Activated CD4-positive, alpha-beta T cell treated with anti-CD3 and anti-CD28 coated beads for 48 hours (primary cell): ENCODE data around the gene ARHGEF18.
"Not testable (repeated sequence)": the region's sequence is repeated elsewhere in the genome, so short reads cannot be mapped to it uniquely, and the experiment has no call there.

Experiments
- DNase-seq: peaks from one replicate; pipeline ENCODE4 v3.0.0-alpha.2; 2020

Gene ARHGEF18

DNA sequence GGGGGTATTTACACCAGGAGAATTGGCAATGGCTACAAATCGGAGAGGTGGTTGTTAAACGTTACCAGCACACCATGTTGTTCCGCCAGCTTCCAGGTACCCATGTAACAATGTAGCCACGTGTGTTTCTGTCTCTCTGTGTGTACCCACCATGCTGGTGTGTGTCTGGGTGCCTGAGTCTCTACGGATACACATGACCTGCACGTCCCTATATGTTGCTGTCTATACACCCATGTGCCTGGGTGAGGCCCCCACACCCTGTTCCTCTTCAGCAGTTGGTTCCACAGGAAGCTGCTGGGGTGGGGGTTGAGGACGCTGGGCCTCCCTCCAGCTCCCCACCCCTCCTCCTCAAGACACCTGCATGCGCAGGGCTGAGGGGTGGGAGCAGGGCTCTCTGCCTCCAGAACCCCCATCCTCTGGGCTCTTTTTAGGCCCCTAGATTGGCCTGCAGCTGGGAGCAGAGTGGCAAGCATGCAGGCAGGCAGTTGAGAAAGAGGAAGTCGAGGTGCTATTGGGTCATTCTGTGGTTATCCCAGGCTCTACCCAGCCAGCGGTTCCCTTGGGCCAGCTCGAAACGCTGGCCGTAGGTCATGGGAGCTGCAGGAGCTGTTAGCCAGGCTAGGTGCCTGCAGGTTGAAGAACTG lies at the start of gene ARHGEF18:
ARHGEF18 (plus strand) TSS at position 351 of the 644 bp plus-strand sequence. CDS start 13,954 bp downstream, outside the sequence.
- DNase-seq, result peak; percentile 58

DNA sequence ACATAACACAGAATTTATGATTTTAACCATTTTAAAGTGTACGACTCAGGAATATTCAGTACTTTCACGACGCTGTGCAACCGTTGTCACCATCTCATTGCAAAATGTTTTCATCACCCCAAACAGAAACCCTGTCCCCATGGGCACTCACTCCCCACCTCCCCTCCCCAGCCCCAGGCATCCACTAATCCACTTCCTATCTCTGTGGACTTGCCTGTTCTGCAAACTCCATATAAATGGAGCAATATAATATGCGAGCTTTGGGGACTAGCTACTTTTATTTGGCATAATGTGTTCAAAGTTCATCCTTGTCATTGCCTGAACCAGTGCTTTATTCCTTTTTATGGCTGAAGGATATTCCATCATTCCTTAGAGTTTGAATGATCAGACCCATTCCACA lies 47.2 kb upstream of the ARHGEF18 start:
- DNase-seq, result no peak

DNA sequence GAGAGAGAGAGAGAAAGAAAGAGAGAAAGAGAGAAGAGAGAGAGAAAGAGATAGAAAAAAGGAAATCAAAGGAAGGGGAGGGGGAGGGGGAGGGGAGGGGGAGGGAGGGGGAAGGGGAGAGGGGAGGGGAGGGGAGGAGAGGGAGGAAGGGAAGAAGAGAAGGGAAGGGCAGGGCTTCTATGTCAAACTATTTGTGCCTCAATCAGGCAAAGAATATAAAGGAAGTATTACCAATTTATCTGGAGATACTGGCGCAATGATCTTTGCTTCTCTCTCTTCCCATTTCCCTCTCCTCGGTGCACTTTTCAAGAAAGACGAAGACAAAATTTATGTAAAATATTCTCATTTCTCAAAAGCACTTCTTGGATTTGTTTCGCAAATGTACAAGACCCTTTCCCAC lies 45.3 kb upstream of the ARHGEF18 start:
- DNase-seq, result no peak

DNA sequence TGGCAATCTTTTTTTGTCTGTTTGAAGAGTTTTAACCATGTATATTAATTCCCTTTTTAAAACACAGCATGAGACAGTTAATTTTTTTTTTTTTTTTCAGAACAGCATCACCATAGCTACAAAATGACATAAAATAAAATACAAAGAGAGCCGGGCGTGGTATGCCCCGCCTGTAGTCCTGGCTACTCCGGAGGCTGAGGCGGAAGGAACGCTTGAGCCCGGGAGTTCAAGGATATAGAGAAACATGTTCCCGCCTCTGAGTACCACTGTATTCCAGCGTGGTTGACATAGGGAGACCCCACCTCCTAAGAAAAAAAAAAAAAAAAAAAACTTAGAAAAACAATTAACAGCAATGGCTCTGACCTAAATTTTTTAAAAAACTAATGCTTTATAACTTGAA lies 44.5 kb upstream of the ARHGEF18 start:
- no peak for DNase-seq

DNA sequence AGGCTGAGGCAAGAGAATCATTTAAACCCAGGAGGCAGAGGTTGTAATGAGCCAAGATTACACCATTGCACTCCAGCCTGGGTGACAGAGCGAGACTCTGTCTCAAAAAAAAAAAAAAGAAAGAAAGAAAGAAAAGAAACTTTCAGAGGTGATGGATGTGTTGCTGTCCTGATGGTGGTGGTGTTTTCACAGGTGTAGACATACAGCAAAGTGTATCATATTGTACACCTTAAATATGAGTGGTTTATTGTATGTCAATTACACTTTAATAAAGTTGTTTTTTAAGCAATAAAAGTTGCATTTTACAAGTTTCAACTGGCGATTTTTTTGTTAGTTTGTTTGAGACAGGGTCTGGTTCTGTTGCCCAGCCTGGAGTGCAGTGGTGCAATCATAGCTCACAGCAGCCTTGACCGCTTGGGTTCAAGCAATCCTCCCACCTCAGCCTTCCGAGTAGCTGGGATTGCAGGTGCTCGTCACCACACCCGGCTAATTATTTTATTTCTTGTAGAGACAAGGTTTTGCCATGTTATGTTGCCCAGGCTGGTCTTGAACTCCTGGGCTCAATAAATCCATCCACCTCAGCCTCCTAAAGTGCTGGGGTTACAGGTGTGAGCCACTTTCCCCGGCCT lies 41.0 kb upstream of the ARHGEF18 start:
- no peak for DNase-seq

DNA sequence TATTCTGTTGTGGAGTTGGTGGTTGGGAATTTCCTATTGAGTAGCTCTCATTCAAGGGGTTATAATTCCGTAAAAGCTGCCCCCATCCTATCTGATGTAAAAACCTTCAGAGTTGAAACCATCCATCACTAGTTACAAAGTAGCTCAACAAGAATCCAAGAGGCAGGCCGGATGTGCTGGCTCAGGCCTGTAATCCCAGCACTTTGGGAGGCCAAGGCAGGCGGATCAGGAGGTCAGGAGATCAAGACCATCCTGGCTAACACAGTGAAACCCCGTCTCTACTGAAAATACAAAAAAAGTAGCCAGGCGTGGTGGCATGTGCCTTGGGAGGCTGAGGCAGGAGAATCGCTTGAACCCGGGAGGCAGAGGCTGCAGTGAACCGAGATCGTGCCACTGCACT lies 40.4 kb upstream of the ARHGEF18 start:
- not testable (repeated sequence) for DNase-seq

DNA sequence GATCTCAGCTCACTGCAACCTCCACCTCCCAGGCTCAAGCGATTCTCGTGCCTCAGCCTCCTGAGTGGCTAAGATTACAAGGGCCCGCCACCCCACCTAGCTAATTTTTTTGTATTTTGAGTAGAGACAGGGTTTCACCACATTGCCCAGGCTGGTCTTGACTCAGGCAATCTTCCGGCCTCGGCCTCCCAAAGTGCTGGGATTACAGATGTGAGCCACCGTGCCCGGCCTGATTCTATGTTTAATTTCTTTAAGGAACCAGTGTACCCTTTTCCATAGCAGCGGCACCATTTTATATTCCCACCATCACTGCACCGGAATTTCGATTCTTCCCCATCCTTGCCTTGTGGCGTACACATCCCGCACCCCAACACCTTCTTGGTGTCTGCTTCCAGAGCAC lies 36.8 kb upstream of the ARHGEF18 start:
- DNase-seq, result no peak

DNA sequence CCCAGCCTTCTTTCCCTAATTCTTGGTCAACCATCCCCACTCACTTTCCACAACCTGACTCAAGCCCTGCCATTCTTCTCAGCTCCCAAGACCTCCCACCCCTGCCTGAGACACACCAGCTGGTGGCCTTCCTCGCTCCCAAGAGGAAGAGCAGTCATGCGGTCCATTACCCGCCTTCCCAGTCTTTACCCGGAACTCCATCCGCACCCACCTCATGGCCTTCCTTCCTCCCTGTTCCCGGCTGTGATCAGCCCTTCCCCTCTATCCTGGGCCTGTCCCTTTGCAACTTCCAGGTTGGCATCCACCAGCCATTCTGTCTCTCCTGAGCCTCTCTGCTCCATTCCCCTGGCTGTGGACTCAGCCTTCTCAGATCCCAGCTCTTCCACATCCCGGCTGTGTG lies 35.9 kb upstream of the ARHGEF18 start:
- DNase-seq, result no peak

DNA sequence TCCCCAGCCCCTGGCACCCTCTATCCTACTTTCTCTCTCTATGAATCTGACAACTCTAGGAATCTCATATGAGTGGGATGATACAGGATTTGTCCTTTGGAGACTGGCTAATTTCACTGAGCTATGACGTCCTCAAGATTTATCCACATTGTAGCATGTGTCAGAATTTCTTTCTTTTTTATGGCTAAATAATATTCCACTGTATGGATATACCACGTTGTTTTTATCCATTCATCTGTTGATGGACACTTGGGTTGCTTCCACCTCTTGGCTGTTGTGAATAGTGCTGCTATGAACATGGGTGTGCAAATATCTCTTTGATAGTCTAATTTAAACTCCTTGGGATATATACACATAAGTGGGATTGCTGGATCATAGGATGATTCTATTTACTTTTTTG lies 30.6 kb upstream of the ARHGEF18 start:
- no peak for DNase-seq

DNA sequence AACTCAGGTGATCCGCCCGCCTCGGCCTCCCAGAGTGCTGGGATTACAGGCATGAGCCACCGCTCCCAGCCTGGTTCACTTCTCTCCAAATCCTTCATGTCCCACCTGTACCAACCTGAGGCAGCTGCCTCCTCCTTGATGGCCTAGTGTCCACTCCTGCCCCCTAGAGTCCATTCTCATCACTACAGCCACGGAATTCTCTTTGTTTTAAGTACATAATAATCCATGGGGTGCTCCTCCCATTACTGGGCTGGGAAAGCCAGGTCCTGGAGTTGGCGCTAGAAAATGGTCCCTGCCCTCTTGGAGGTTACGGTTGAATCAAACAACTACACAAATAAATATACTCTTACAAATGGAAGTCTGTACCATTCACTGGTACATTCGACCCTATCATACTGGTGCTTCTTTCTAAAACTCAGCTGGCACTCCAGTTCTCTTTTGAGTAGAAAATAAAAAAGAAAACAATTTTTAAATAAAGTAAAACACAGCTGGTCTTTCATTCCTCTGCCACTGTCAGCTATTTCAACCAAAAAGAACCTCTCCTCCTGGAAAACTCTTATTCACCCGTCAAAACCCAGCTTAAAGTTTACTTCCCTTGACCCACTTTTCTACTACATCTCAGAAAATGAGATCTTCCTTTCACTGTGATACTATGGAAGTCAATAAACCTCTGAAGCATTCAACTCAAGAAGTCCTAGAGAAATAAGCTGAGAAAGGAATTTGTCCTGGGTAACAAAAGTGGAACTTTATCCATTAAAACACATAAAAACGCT lies 22.4 kb upstream of the ARHGEF18 start:
- DNase-seq, result peak; percentile 64

DNA sequence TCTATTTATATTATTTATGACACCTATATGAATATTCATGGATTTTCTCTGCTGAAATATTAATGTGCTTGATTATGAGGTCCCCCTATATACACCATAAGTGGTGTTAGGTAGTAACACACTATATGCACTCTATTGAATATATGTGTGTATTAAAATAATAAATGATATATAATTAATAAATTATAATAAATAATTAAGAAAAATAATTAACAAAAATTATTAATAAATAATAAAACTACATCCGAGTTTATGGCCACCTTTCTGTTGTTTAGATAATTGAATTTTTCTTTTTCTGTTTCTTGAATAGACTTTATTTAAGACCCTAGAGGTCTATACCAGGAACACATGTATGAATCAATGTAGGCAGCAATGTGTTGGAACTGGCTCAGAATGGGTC lies 20.9 kb upstream of the ARHGEF18 start:
- no peak for DNase-seq

DNA sequence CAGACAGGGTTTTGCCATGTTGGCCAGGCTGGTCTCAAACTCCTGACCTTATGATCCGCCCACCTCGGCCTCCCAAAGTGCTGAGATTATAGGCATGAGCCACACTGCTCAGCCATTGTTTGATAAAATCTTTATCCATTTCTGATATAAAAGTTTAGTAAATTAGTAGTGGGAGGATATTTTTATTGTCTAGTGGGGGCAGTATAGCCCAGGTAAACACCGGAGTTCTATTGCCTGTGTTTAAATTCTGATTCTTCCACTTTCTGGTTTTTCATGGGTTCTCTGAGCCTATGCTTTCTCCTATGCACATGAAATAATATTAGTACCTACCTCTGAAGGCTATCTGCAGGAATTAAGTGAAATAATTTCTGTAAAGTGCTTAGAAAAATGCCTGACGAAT lies 20.1 kb upstream of the ARHGEF18 start:
- no peak for DNase-seq

DNA sequence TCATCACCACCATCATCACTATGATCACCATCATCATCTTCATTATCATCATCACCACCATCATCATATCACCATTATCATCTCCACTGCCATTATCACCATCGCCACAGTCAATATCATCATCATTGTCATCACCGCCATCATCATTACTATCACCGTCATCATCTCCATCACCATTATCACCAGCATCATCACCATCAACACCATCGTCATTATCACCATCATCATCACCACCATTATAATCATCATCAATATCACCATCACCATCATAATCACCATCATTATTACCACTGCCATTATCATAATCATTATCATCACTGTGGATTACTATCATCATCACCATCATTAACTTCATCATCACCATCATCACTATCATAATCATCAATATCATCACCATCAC lies 17.3 kb upstream of the ARHGEF18 start:
- DNase-seq, result no peak

DNA sequence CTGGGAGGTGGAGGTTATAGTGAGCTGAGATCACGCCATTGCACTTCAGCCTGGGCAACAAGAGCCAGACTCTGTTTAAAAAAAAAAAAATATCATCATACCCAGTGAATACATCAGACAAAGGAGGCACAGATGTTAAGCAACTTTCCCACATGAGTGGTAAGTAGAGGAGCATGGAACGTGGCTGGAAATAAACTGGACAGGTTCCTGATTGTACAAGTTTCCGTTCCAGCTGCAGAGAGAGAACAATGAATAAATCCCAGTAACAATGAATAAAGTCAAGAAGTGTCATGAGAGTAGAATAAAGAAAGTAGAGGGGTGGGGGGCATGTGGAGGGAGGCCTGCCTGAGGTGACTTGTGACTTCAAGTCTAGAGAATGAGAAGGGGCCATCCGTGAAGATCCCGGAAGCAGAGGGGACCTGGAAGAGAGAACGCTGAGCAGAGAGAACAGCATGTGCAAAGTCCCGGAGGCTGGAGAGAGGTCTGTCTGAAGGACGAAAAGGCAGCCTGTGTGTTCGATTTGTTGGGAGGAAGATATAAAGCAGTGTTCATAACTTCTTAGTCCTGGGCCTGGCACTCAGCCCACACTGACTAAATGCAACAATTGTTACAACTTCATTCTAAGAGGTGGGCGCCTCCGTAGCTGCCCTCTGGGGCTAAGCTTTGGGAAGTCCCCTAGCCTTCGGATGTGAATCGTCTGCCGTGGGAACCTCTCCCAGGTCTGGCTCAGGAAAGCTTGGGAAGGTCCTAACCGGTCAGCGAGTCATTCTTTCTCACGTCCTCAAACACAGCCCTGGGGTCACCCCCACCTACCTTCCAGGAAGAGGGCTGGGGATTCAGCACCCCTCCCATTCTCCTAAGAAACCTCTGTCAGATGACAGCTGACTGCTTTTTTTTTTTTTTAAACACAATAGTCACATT lies 15.3 kb upstream of the ARHGEF18 start:
- no peak for DNase-seq

DNA sequence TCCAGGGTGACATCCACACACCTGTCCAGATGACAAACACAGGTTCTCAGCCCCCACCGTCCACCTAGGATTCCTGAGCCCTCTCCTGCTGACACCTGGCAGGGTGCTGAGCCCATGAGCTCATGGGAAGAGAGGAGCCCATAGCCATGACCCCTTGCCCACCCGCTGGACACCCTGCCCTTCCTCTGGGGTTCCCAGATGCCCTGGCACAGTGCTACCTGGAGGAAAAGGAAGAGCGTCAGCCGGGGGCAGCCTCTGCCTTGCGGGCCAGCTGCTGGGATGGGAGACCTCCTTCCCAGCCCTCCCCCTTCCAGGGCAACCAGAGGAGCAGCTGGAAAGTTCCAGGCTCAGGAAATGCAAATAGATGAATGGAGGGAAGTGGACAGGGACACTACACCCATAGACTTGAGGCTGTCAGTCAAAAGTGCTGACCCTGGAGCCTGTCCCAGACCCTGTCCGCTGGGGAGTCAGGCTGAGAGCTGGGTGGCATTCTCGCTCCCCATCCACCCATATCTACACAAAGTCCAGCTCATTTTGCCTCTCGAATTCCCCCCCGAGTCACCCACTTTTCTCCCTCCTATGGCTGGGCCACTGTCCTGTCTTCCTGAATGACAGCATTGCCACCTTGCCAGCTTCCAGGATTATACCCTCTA lies 12.3 kb upstream of the ARHGEF18 start:
- no peak for DNase-seq

DNA sequence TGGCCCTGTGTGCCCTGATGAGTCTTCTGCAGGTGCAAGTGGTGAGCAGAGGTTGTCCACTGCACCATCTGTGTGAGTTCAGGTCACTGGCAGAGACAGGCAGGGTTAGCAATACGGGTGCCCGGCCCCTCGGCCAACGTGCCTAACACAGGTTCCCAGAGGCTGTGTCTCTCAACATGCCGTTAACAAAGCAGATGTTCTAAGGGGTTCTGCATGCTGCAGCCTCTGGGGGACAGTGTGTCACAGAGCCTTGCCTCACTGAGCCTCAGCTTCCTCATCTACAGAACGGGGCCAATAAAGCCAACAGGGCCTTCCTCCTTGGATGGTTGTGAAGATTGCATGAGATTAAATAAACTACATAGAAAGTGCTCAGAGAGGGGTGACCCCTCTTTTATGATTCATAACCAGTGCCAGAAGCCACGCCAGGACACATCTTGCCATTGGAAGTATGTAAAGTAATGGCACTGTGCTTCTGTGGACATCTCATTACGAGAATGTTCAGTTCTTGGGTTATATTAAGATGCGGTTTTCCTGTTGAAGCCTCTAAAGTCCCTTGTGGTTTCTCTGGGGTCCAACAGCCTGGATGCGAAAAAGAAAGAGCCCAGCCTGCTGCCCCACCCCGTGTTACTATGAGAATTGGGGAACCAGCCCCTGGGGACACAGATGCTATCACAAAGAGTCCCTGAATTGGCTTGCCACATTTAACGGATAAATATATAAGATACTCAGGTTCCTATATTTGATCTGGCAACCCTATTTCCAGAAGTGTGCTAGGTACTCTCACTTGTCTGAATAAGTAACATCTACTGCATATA lies 11.2 kb upstream of the ARHGEF18 start:
- DNase-seq, result no peak

DNA sequence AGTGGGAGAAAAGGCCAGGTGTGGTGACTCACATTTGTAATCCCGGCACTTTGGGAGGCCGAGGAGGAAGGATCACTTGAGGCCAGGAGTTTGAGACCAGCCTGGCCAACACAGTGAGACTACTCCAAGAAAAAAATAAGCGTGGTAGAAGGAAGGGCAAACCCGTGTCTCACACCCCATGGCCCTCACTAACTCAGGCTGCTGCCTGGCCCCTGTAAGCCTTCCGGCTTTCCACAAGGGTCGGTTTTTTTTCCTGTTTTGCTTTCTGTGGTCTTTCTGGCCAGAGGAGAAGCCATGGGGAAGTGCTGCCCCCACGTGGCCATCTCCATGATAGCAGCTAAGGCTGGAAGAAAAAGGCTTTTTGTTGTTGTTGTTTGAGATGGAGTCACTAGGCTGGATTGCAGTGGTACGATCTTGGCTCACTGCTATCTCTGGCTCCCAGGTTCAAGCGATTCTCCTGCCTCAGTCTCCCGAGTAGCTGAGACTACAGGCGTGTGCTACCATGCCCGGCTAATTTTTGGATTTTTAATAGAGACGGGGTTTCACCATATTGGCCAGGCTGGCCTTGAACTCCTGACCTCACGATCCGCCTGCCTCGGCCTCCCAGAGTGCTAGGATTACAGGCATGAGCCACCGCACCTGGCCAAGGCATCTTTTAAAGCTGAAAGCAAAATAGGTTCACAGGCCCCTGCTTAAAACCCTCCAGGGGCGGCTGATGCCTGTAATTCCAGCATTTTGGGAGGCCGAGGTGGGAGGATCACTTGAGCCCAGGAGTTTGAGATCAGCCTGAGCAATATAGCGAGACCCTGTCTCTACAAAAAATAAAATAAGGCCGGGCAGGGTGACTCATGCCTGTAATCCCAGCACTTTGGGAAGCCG lies 7.5 kb upstream of the ARHGEF18 start:
- DNase-seq, result peak; percentile 91

DNA sequence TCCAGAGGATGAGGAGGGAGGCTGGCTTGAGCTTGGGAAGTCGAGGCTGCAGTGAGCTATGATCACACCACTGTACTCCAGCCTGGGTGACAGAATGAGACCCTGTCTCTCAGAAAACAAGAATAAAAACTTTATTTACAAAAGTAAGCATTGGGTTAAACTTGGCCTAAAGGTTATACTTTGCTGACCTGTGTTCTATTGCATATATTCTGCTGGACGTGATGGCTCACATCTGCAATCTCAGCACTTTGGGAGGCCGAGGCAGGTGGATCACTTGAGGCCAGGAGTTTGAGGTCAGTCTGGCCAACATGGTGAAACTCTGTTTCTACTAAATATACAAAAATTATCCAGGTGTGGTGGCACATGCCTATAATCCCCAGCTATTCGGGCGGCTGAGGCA lies 6.6 kb upstream of the ARHGEF18 start:
- DNase-seq, result no peak

DNA sequence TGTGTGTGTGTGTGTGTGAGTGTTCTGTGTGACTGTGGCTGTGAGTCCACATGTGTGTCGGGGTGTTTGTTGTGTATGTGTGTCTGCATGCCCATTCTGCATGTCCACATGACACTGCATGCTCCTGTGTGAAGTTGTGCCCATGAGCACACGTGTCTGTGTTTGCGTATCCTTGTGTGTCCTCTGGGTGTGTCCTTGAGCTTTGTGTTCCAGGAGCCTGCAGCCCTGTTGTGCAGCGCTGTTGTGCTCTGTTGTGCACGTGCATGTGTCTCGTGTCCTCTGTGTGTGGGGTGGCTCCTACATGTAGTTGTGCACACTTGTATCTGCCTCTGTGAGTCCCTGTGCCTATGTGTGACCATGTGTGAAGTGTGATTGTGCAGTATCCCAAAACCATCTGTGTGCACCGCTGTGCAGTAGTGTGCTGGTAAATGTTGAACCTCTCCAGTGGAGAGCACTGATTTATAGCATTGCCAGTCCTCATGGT lies 2.2 kb upstream of the ARHGEF18 start:
- DNase-seq, result no peak

DNA sequence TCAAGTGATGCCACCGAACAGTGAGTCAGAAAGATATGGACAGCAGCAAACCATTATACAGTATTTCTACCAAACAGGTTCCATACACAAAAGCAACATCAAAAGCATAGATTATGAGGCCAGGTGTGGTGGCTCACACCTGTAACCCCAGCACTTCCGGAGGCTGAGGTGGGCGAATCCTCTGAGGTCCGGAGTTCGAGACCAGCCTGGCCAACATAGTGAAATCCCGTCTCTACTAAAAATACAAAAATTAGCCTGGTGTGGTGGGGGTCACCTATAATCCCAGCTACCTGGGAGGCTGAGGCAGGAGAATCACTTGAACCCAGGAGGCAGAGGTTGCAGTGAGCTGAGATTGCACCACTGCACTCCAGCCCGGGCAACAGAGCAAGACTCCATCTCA lies 1.7 kb upstream of the ARHGEF18 start:
- DNase-seq, result not testable (repeated sequence)

DNA sequence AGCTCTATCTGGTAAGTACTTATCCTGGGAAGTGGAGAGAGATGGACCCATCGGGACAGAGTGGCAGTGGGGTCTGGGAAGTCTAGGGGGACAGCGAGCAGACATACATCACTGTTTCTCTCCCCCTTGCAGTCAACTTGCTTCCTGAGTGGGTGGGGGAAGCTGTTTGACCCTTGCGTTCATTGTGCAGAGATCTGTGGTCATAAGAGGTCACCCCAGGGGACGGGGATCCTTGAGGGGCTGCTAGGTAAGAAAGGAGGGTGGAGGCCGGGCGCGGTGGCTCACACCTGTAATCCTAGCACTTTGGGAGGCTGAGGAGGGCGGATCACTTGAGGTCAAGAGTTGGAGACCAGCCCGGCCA lies 474 bp downstream of the ARHGEF18 start:
- DNase-seq, result no peak
